Measurements from ENCODE around the gene PADI6.
"Not testable (repeated sequence)": the region's sequence is repeated elsewhere in the genome, so short reads cannot be mapped to it uniquely, and the experiment has no call there.

The PADI6 gene

GRCh38 chr1:17371896-17372295 is at the start of gene PADI6:
PADI6 (plus strand) TSS chr1:17372196; CDS start chr1:17372246, 50 bp downstream.
- no peak for DNase-seq (ENCODE audit: low read depth, low spot score)

GRCh38 chr1:17328855-17329254 is 43.1 kb upstream of the PADI6 start:
- no peak for DNase-seq (ENCODE audit: low read depth, low spot score)

- DNase-seq (ENCODE audit: low read depth, low spot score), result no peak
These were observed 42.4 kb upstream of the PADI6 start for GRCh38 chr1:17329610-17330009.

GRCh38 chr1:17330856-17331255 is 41.1 kb upstream of the PADI6 start:
- DNase-seq (ENCODE audit: low read depth, low spot score), result no peak

GRCh38 chr1:17333081-17333480 is 38.9 kb upstream of the PADI6 start:
- no peak for DNase-seq (ENCODE audit: low read depth, low spot score)

GRCh38 chr1:17335821-17336710 is 35.9 kb upstream of the PADI6 start:
- peak; percentile 66 for DNase-seq (ENCODE audit: low read depth, low spot score)

- DNase-seq (ENCODE audit: low read depth, low spot score), result no peak
These were observed 33.1 kb upstream of the PADI6 start for GRCh38 chr1:17338706-17339493.

- no peak for DNase-seq (ENCODE audit: low read depth, low spot score)
These were observed 32.5 kb upstream of the PADI6 start for GRCh38 chr1:17339521-17339920.

GRCh38 chr1:17340358-17340757 is 31.6 kb upstream of the PADI6 start:
- no peak for DNase-seq (ENCODE audit: low read depth, low spot score)

- no peak for DNase-seq (ENCODE audit: low read depth, low spot score)
These were observed 30.0 kb upstream of the PADI6 start for GRCh38 chr1:17342014-17342441.

- not testable (repeated sequence) for DNase-seq (ENCODE audit: low read depth, low spot score)
These were observed 26.5 kb upstream of the PADI6 start for GRCh38 chr1:17345506-17345905.

GRCh38 chr1:17346046-17346789 is 25.8 kb upstream of the PADI6 start:
- no peak for DNase-seq (ENCODE audit: low read depth, low spot score)

GRCh38 chr1:17347769-17348592 is 24.0 kb upstream of the PADI6 start:
- DNase-seq (ENCODE audit: low read depth, low spot score), result no peak

GRCh38 chr1:17348593-17349234 is 23.3 kb upstream of the PADI6 start:
- no peak for DNase-seq (ENCODE audit: low read depth, low spot score)

GRCh38 chr1:17350083-17350482 is 21.9 kb upstream of the PADI6 start:
- DNase-seq (ENCODE audit: low read depth, low spot score), result no peak

- DNase-seq (ENCODE audit: low read depth, low spot score), result no peak
These were observed 21.0 kb upstream of the PADI6 start for GRCh38 chr1:17350928-17351446.

GRCh38 chr1:17351598-17352324 is 20.2 kb upstream of the PADI6 start:
- DNase-seq (ENCODE audit: low read depth, low spot score), result no peak

- DNase-seq (ENCODE audit: low read depth, low spot score), result no peak
These were observed 19.5 kb upstream of the PADI6 start for GRCh38 chr1:17352419-17352909.

- DNase-seq (ENCODE audit: low read depth, low spot score), result no peak
These were observed 16.1 kb upstream of the PADI6 start for GRCh38 chr1:17355898-17356297.

Data from ELF-1 (cell line).